AG04449 (cell line): ENCODE measurements around the gene SULT1C2.
"Not testable (repeated sequence)": the region's sequence is repeated elsewhere in the genome, so short reads cannot be mapped to it uniquely, and the experiment has no call there.

Experiments used
- CTCF ChIA-PET: fragments of 350-600 bp; formaldehyde crosslinking; extraction: SDS; loops from one replicate; lab custom pipeline; 2021; ENCODE audit warnings: antibody characterized with exemption; lab: Yijun Ruan, JAX
- POLR2A ChIA-PET: fragments of 400-600, 350-600 bp; formaldehyde crosslinking; extraction: SDS; loops from one replicate; lab custom pipeline; 2020; ENCODE audit warnings: antibody characterized with exemption, inconsistent platforms; lab: Yijun Ruan, JAX
- DNase-seq: peaks from one replicate; pipeline ENCODE4 v3.0.0-alpha.2; 2010; ENCODE audit warnings: low read depth, low spot score
- H3K4me3 ChIP-seq: 2 replicates; pipeline ENCODE4 v1.5.1; 2011; ENCODE audit warnings: low read depth, mild to moderate bottlenecking, control low read depth, low read length
- CTCF ChIP-seq: IDR thresholded peaks from one replicate; pipeline ENCODE4 v1.5.1; 2011; ENCODE audit warnings: mild to moderate bottlenecking, moderate library complexity, low read length, control low read depth, inconsistent platforms; ENCODE audit not compliant: insufficient read depth; ENCODE audit errors: missing control alignments

Gene SULT1C2

GRCh38 chr2:108348816-108349570, 60.3 kb downstream of the SULT1C2 start:
- ChIA-PET POLR2A (no interaction called here), CTCF (interaction anchor here (0.9 to 1.9 kb wide), 5 partner anchors 232 to 287 kb away, joined by 3 to 19 read pairs (median 3); no protein-coding TSS in a partner anchor)
- no peak for TF ChIP-seq CTCF
- no peak overlapping the region for H3K4me3 ChIP-seq
- DNase-seq = no peak

- ChIA-PET CTCF (interaction anchor here (0.9 to 1.9 kb wide), 4 partner anchors 232 to 286 kb away, joined by 3 to 19 read pairs (median 6); no protein-coding TSS in a partner anchor), POLR2A (no interaction called here)
- TF ChIP-seq CTCF = no peak
- H3K4me3 ChIP-seq = no peak overlapping the region
- no peak for DNase-seq
Observed at GRCh38 chr2:108349571-108349928, 60.9 kb downstream of the SULT1C2 start.

GRCh38 chr2:108351889-108352288, 63.2 kb downstream of the SULT1C2 start:
- ChIA-PET CTCF (interaction anchor here (1.1 to 4.9 kb wide), 7 partner anchors 22 to 285 kb away, joined by 3 to 64 read pairs (median 5); no protein-coding TSS in a partner anchor), POLR2A (no interaction called here)
- DNase-seq = no peak
- no peak for TF ChIP-seq CTCF
- no peak overlapping the region for H3K4me3 ChIP-seq

- no peak for DNase-seq
- H3K4me3 ChIP-seq = no peak overlapping the region
- TF ChIP-seq CTCF = no peak
- POLR2A ChIA-PET = no interaction called here
- CTCF ChIA-PET = interaction anchor here (0.9 to 4.9 kb wide), 2 partner anchors 231 to 283 kb away, joined by 3 to 64 read pairs; no protein-coding TSS in a partner anchor
Observed at GRCh38 chr2:108354136-108354535, 65.4 kb downstream of the SULT1C2 start.

GRCh38 chr2:108355906-108356734, 67.4 kb downstream of the SULT1C2 start:
- H3K4me3 ChIP-seq = no peak overlapping the region
- ChIA-PET CTCF (interaction anchor here (1.0 kb wide), 1 partner anchor 228 kb away, joined by 3 read pairs; no protein-coding TSS in a partner anchor), POLR2A (no interaction called here)
- DNase-seq = no peak
- TF ChIP-seq CTCF = no peak

GRCh38 chr2:108359336-108359735, 70.6 kb downstream of the SULT1C2 start:
- DNase-seq, POLR2A ChIA-PET, H3K4me3 ChIP-seq: not testable (repeated sequence)
- CTCF ChIA-PET = interaction anchor here (0.6 to 1.3 kb wide), 2 partner anchors 9 to 108 kb away, joined by 4 to 6 read pairs; no protein-coding TSS in a partner anchor
